GM18909 (cell line): ENCODE measurements around the gene TNS3.

Experiments
- ATAC-seq: cut with Tn5 transposase; IDR thresholded peaks from one replicate; pipeline ENCODE4 v1.9.1; 2021; ENCODE audit warnings: mild to moderate bottlenecking; ENCODE audit not compliant: unreplicated experiment, poor library complexity

The TNS3 gene

GRCh38 chr7:47361236-47361635, 220.7 kb downstream of the TNS3 start:
- ATAC-seq, result no peak

- no peak for ATAC-seq
Observed at GRCh38 chr7:47360301-47360900, 221.5 kb downstream of the TNS3 start.

- ATAC-seq, result no peak
Observed at GRCh38 chr7:47358944-47359588, 222.8 kb downstream of the TNS3 start.

GRCh38 chr7:47358357-47358756, 223.6 kb downstream of the TNS3 start:
- no peak for ATAC-seq

GRCh38 chr7:47357863-47358262, 224.0 kb downstream of the TNS3 start:
- peak; percentile 42 for ATAC-seq

GRCh38 chr7:47357361-47357760, 224.6 kb downstream of the TNS3 start:
- ATAC-seq, result no peak

- ATAC-seq, result no peak
Observed at GRCh38 chr7:47356261-47356660, 225.7 kb downstream of the TNS3 start.

GRCh38 chr7:47355684-47356083, 226.2 kb downstream of the TNS3 start:
- no peak for ATAC-seq

- no peak for ATAC-seq
Observed at GRCh38 chr7:47354831-47355541, 226.9 kb downstream of the TNS3 start.

- ATAC-seq, result no peak
Observed at GRCh38 chr7:47354071-47354470, 227.8 kb downstream of the TNS3 start.

GRCh38 chr7:47352394-47352968, 229.4 kb downstream of the TNS3 start:
- no peak for ATAC-seq

GRCh38 chr7:47351233-47352154, 230.4 kb downstream of the TNS3 start:
- no peak for ATAC-seq

- no peak for ATAC-seq
Observed at GRCh38 chr7:47350425-47350824, 231.5 kb downstream of the TNS3 start.

GRCh38 chr7:47349401-47349800, 232.5 kb downstream of the TNS3 start:
- no peak for ATAC-seq

GRCh38 chr7:47347816-47348385, 234.0 kb downstream of the TNS3 start:
- ATAC-seq, result no peak

GRCh38 chr7:47347346-47347745, 234.6 kb downstream of the TNS3 start:
- ATAC-seq, result no peak

- no peak for ATAC-seq
Observed at GRCh38 chr7:47346377-47346914, 235.5 kb downstream of the TNS3 start.

GRCh38 chr7:47345857-47346298, 236.0 kb downstream of the TNS3 start:
- no peak for ATAC-seq

- no peak for ATAC-seq
Observed at GRCh38 chr7:47344171-47344955, 237.5 kb downstream of the TNS3 start.
